Sigmoid colon (tissue), 4 donors: ENCODE data around the gene GDF15.

ENCODE experiments used
- CTCF ChIP-seq, 4 experiments: fragments of 450-650 bp in 3 of 4; fragments of 200-600 bp in 1 of 4; IDR thresholded peaks; one replicate each; pipeline ENCODE4 v1.5.1; 2016 to 2019; ENCODE audit warnings: antibody characterized with exemption in 4 of 4, mild to moderate bottlenecking in 3 of 4, moderate library complexity in 2 of 4
- EP300 ChIP-seq, 4 donors: sonication (generic); formaldehyde crosslinking; IDR thresholded peaks; one replicate each; pipeline ENCODE4 v1.6.1; 2017; ENCODE audit warnings: antibody characterized with exemption in 4 of 4
- POLR2A ChIP-seq, 2 donors: fragments of 450-650 bp; IDR thresholded peaks; one replicate each; pipeline ENCODE4 v1.6.1; 2016; ENCODE audit warnings: antibody characterized with exemption in 2 of 2, mild to moderate bottlenecking in 2 of 2, moderate library complexity in 2 of 2
- POLR2AphosphoS5 ChIP-seq, 4 donors: sonication (generic); formaldehyde crosslinking; IDR thresholded peaks; one replicate each; pipeline ENCODE4 v1.6.1; 2017; ENCODE audit warnings: antibody characterized with exemption in 4 of 4

DNA sequence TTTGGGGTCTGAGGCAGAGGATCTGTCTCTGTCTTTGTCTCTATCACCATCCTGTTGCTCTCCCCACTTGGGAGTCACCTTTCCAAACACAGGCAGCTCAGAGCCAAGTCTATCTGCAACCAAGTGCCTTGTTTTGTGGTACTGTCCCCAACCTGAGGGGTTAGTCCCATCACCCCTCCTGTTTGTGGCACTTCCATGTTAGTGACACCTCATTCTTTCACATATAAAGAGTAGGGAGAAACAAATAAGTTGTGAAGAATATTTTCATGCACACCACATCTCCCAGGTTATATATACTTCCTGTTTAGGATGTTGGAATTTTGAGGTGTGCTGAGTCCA is 3.7 kb downstream of the GDF15 start:
- no peak for TF ChIP-seq CTCF (IDR thresholded peaks at IDR 0.05)
- TF ChIP-seq POLR2A (IDR thresholded peaks at IDR 0.05): no peak
- no peak for TF ChIP-seq POLR2AphosphoS5 (IDR thresholded peaks at IDR 0.05)
- no peak for TF ChIP-seq EP300 (IDR thresholded peaks at IDR 0.05)
